ENCODE data around the gene MB21D2. TPM values are rescaled to one million over a fixed set of nuclear protein-coding genes. Genes with fewer than 3 reads are reported as not detected.

The MB21D2 gene
- total and polyA plus RNA-seq, 2 of the 8 experiments (the other 6 are each of a cell fraction or from before 2014, with no cell fraction given) = 10.0 to 21.0 TPM

GRCh38 chr3:192867645-192868044 is 50.0 kb downstream of the MB21D2 start:
- no peak overlapping the region for H4K8ac ChIP-seq (ENCODE audit: extremely low read depth, insufficient read depth, low read length)
- no peak overlapping the region for H4K5ac ChIP-seq (ENCODE audit: insufficient read length, low read depth, low read length)
- H3K36me3 ChIP-seq (ENCODE audit: control insufficient read depth in 2 of 4, insufficient read depth in 4 of 4, low read length in 3 of 4) = no peaks in the 10 kb centered on the region; a peak in 1 of 8 replicates
- no peak overlapping the region for H2BK5ac ChIP-seq (ENCODE audit: low read depth, low read length)
- no peak overlapping the region for H3K56ac ChIP-seq (replicated peaks; ENCODE audit: insufficient read length, low read depth, low read length)
- peaks cover 0 to 18% (median 11%) of the 10 kb centered on the region in 4 experiments; a peak in 6 of 7 replicates for H3K4me1 ChIP-seq (replicated peaks in 1 of 4; ENCODE audit: control insufficient read depth in 3 of 4, insufficient read depth in 4 of 4, low read length in 3 of 4)
- H2AFZ ChIP-seq (ENCODE audit: low read length) = no peak overlapping the region
- H3K9ac ChIP-seq (replicated peaks in 1 of 4; ENCODE audit: extremely low read depth in 1 of 4, low read depth in 3 of 4, low read length in 3 of 4) = no peak overlapping the region
- H2BK12ac ChIP-seq (ENCODE audit: low read depth, low read length) = no peak overlapping the region
- no peak overlapping the region; a peak in 1 of 4 replicates for H3K4me2 ChIP-seq (ENCODE audit: insufficient read depth in 1 of 2, low read depth in 2 of 2, low read length in 2 of 2)
- H3K27me3 ChIP-seq (replicated peaks in 1 of 4; ENCODE audit: control insufficient read depth in 3 of 4, extremely low read depth in 1 of 4, insufficient read depth in 3 of 4, low read length in 3 of 4) = no peaks in the 10 kb centered on the region
- H3K23ac ChIP-seq (ENCODE audit: insufficient read length) = no peak overlapping the region
- H3K23me2 ChIP-seq (ENCODE audit: low read depth, low read length) = no peaks in the 10 kb centered on the region
- no peak overlapping the region for H3K18ac ChIP-seq (ENCODE audit: extremely low read depth, low read length)
- no peak overlapping the region for H2BK120ac ChIP-seq (replicated peaks; ENCODE audit: low read depth, low read length)
- H3K4ac ChIP-seq (replicated peaks; ENCODE audit: insufficient read length, low read depth, low read length) = no peak overlapping the region
- H4K20me1 ChIP-seq (replicated peaks in 1 of 2; ENCODE audit: control insufficient read depth in 1 of 2, insufficient read depth in 2 of 2, low read length in 2 of 2) = peaks cover 2 to 6% of the 10 kb centered on the region in 2 experiments
- ChIA-PET POLR2A (ENCODE audit: partially characterized antibody) (interaction anchor here (1.2 kb wide), 1 partner anchor 53 kb away, joined by 3 read pairs; no protein-coding TSS in a partner anchor), CTCF (ENCODE audit: partially characterized antibody) (interaction anchor here (0.6 to 1.6 kb wide), 2 partner anchors 56 to 139 kb away, joined by 3 to 5 read pairs; no protein-coding TSS in a partner anchor)
- no peak overlapping the region for H2BK20ac ChIP-seq (ENCODE audit: low read length)
- DNase-seq (ENCODE audit: low read depth in 1 of 2, low spot score in 2 of 2) (no peak), FAIRE-seq (no peak)
- H3K4me3 ChIP-seq (ENCODE audit: extremely low read depth in 1 of 4, insufficient read depth in 2 of 4, low read depth in 3 of 4, low read length in 4 of 4) = no peak overlapping the region
- WGBS, 2 experiments (ENCODE audit: extremely low coverage in 1 of 2, insufficient coverage in 1 of 2, insufficient read length in 1 of 2, insufficient replicate concordance in 2 of 2, low coverage in 1 of 2, low lambda C conversion rate in 2 of 2, missing lambda C conversion rate in 1 of 2) = 84% methylated on average over 4 of the region's 4 CpGs; no CpG with 5 or more reads in 1 of the 2 experiments
- peaks cover 10 to 83% of the 10 kb centered on the region in 2 experiments; a peak in 3 of 4 replicates for H3K79me2 ChIP-seq (ENCODE audit: control insufficient read depth in 1 of 2, insufficient read depth in 2 of 2, low read length in 2 of 2)
- H3K79me1 ChIP-seq (ENCODE audit: low read depth, low read length) = peaks cover 10% of the 10 kb centered on the region
- H3K27ac ChIP-seq (ENCODE audit: low read depth, low read length) = no peak overlapping the region
- no peak overlapping the region for H2BK15ac ChIP-seq (ENCODE audit: low read length)
- no peak overlapping the region for H4K91ac ChIP-seq (replicated peaks; ENCODE audit: insufficient read length, low read length)
- no peaks in the 10 kb centered on the region for H3K9me3 ChIP-seq (ENCODE audit: insufficient read depth in 2 of 2, low read depth in 1 of 2, low read length in 1 of 2)
- H3K14ac ChIP-seq (ENCODE audit: insufficient read length) = no peak overlapping the region
- no peak overlapping the region for H2AK5ac ChIP-seq (ENCODE audit: low read depth, low read length)
- TF ChIP-seq SIRT6 (IDR thresholded peaks at IDR 0.05; ENCODE audit: low read length) (no peak), USF2 (IDR thresholded peaks at IDR 0.05; ENCODE audit: low read length) (no peak), EGR1 (IDR thresholded peaks at IDR 0.05; ENCODE audit: borderline replicate concordance, low read depth, low read length) (no peak), RXRA (IDR thresholded peaks at IDR 0.05; ENCODE audit: insufficient read depth, low read depth, low read length) (no peak), RBBP5 (IDR thresholded peaks at IDR 0.05; ENCODE audit: borderline replicate concordance, low read depth, low read length) (no peak), SP4 (IDR thresholded peaks at IDR 0.05; ENCODE audit: low read length) (no peak), NRF1 (IDR thresholded peaks at IDR 0.05; ENCODE audit: low read depth, low read length) (no peak), ATF3 (IDR thresholded peaks at IDR 0.05; ENCODE audit: insufficient read depth, low read depth, low read length) (no peak), MAX (IDR thresholded peaks at IDR 0.05) (no peak), SP2 (IDR thresholded peaks at IDR 0.05; ENCODE audit: low read length) (no peak), RNF2 (IDR thresholded peaks at IDR 0.05; ENCODE audit: borderline replicate concordance, low read depth, low read length, missing control alignments, poor library complexity, severe bottlenecking) (no peak), SRF (IDR thresholded peaks at IDR 0.05; ENCODE audit: low read depth, low read length) (no peak)

All from H1 (cell line).